ENCODE results near the gene SLU7.

DNA sequence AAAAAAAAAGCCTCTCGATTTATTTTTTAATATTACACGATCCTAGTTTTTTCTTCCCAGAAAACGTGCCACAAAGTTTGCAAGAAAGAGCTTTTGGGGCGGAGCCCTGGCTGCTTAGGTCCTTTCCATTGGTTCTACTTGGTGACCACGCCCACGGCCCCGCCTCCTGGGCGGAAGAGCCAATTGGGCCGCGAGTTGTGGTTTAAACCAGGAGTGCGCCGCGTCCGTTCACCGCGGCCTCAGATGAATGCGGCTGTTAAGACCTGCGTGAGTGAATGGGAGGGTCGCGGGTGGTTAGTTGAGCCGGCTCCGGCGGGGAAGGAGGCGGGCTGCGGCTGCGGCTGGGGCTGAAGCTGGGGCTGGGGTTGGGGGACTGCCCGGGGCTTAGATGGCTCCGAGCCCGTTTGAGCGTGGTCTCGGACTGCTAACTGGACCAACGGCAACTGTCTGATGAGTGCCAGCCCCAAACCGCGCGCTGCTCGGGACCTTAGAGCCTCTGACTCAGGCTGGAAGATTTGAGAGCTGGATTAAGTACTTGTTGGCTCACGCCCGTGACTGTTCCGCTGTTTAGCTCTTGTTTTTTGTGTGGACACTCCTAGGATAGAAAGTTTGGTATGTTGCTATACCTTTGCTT is 2.9 kb upstream of the SLU7 start, which contains the start of gene PTTG1:
- TF ChIP-seq NR2C2 (CRISPR knock-in tag; IDR thresholded peaks at IDR 0.05), result no peak
- TF ChIP-seq NR2C2 (tag; IDR thresholded peaks at IDR 0.05), result no peak
- TF ChIP-seq NBN (IDR thresholded peaks at IDR 0.05; ENCODE audit: low read depth), result peak; percentile 64
- TF ChIP-seq, protein P1, sequence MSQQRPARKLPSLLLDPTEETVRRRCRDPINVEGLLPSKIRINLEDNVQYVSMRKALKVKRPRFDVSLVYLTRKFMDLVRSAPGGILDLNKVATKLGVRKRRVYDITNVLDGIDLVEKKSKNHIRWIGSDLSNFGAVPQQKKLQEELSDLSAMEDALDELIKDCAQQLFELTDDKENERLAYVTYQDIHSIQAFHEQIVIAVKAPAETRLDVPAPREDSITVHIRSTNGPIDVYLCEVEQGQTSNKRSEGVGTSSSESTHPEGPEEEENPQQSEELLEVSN (IDR thresholded peaks at IDR 0.05; ENCODE audit: borderline replicate concordance in 1 of 2, extremely low read depth in 1 of 2, insufficient read depth in 1 of 2, insufficient read length in 1 of 2, low read depth in 1 of 2, low read length in 1 of 2, poor library complexity in 1 of 2, severe bottlenecking in 1 of 2), result peak in 1 of 2 experiments; percentile 62
- TF ChIP-seq, protein P2, sequence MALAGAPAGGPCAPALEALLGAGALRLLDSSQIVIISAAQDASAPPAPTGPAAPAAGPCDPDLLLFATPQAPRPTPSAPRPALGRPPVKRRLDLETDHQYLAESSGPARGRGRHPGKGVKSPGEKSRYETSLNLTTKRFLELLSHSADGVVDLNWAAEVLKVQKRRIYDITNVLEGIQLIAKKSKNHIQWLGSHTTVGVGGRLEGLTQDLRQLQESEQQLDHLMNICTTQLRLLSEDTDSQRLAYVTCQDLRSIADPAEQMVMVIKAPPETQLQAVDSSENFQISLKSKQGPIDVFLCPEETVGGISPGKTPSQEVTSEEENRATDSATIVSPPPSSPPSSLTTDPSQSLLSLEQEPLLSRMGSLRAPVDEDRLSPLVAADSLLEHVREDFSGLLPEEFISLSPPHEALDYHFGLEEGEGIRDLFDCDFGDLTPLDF (CRISPR knock-in tag; IDR thresholded peaks at IDR 0.05), result peak; percentile 72; the same call in 1 of the 2 replicates
- no peak for TF ChIP-seq ZNF282 (CRISPR knock-in tag; IDR thresholded peaks at IDR 0.05)
- TF ChIP-seq, protein P3, sequence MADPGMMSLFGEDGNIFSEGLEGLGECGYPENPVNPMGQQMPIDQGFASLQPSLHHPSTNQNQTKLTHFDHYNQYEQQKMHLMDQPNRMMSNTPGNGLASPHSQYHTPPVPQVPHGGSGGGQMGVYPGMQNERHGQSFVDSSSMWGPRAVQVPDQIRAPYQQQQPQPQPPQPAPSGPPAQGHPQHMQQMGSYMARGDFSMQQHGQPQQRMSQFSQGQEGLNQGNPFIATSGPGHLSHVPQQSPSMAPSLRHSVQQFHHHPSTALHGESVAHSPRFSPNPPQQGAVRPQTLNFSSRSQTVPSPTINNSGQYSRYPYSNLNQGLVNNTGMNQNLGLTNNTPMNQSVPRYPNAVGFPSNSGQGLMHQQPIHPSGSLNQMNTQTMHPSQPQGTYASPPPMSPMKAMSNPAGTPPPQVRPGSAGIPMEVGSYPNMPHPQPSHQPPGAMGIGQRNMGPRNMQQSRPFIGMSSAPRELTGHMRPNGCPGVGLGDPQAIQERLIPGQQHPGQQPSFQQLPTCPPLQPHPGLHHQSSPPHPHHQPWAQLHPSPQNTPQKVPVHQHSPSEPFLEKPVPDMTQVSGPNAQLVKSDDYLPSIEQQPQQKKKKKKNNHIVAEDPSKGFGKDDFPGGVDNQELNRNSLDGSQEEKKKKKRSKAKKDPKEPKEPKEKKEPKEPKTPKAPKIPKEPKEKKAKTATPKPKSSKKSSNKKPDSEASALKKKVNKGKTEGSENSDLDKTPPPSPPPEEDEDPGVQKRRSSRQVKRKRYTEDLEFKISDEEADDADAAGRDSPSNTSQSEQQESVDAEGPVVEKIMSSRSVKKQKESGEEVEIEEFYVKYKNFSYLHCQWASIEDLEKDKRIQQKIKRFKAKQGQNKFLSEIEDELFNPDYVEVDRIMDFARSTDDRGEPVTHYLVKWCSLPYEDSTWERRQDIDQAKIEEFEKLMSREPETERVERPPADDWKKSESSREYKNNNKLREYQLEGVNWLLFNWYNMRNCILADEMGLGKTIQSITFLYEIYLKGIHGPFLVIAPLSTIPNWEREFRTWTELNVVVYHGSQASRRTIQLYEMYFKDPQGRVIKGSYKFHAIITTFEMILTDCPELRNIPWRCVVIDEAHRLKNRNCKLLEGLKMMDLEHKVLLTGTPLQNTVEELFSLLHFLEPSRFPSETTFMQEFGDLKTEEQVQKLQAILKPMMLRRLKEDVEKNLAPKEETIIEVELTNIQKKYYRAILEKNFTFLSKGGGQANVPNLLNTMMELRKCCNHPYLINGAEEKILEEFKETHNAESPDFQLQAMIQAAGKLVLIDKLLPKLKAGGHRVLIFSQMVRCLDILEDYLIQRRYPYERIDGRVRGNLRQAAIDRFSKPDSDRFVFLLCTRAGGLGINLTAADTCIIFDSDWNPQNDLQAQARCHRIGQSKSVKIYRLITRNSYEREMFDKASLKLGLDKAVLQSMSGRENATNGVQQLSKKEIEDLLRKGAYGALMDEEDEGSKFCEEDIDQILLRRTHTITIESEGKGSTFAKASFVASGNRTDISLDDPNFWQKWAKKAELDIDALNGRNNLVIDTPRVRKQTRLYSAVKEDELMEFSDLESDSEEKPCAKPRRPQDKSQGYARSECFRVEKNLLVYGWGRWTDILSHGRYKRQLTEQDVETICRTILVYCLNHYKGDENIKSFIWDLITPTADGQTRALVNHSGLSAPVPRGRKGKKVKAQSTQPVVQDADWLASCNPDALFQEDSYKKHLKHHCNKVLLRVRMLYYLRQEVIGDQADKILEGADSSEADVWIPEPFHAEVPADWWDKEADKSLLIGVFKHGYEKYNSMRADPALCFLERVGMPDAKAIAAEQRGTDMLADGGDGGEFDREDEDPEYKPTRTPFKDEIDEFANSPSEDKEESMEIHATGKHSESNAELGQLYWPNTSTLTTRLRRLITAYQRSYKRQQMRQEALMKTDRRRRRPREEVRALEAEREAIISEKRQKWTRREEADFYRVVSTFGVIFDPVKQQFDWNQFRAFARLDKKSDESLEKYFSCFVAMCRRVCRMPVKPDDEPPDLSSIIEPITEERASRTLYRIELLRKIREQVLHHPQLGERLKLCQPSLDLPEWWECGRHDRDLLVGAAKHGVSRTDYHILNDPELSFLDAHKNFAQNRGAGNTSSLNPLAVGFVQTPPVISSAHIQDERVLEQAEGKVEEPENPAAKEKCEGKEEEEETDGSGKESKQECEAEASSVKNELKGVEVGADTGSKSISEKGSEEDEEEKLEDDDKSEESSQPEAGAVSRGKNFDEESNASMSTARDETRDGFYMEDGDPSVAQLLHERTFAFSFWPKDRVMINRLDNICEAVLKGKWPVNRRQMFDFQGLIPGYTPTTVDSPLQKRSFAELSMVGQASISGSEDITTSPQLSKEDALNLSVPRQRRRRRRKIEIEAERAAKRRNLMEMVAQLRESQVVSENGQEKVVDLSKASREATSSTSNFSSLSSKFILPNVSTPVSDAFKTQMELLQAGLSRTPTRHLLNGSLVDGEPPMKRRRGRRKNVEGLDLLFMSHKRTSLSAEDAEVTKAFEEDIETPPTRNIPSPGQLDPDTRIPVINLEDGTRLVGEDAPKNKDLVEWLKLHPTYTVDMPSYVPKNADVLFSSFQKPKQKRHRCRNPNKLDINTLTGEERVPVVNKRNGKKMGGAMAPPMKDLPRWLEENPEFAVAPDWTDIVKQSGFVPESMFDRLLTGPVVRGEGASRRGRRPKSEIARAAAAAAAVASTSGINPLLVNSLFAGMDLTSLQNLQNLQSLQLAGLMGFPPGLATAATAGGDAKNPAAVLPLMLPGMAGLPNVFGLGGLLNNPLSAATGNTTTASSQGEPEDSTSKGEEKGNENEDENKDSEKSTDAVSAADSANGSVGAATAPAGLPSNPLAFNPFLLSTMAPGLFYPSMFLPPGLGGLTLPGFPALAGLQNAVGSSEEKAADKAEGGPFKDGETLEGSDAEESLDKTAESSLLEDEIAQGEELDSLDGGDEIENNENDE (IDR thresholded peaks at IDR 0.05; ENCODE audit: low read depth, low read length), result no peak
- TF ChIP-seq, protein P4, sequence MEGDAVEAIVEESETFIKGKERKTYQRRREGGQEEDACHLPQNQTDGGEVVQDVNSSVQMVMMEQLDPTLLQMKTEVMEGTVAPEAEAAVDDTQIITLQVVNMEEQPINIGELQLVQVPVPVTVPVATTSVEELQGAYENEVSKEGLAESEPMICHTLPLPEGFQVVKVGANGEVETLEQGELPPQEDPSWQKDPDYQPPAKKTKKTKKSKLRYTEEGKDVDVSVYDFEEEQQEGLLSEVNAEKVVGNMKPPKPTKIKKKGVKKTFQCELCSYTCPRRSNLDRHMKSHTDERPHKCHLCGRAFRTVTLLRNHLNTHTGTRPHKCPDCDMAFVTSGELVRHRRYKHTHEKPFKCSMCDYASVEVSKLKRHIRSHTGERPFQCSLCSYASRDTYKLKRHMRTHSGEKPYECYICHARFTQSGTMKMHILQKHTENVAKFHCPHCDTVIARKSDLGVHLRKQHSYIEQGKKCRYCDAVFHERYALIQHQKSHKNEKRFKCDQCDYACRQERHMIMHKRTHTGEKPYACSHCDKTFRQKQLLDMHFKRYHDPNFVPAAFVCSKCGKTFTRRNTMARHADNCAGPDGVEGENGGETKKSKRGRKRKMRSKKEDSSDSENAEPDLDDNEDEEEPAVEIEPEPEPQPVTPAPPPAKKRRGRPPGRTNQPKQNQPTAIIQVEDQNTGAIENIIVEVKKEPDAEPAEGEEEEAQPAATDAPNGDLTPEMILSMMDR (IDR thresholded peaks at IDR 0.05 in 2 of 3, conservative IDR thresholded peaks at IDR 0.05 in 1 of 3; ENCODE audit: insufficient read depth in 2 of 3, low read depth in 1 of 3, low read length in 3 of 3), result no peak
- TF ChIP-seq, protein P5, sequence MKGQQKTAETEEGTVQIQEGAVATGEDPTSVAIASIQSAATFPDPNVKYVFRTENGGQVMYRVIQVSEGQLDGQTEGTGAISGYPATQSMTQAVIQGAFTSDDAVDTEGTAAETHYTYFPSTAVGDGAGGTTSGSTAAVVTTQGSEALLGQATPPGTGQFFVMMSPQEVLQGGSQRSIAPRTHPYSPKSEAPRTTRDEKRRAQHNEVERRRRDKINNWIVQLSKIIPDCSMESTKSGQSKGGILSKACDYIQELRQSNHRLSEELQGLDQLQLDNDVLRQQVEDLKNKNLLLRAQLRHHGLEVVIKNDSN (CRISPR knock-in tag; IDR thresholded peaks at IDR 0.05), result no peak
- no peak for TF ChIP-seq EZH2 (IDR thresholded peaks at IDR 0.05; ENCODE audit: borderline replicate concordance, low read depth, low read length)
- no peak for TF ChIP-seq SMARCB1 (IDR thresholded peaks at IDR 0.05; ENCODE audit: insufficient read length, low read depth)
- TF ChIP-seq NCOA1 (IDR thresholded peaks at IDR 0.05; ENCODE audit: low read depth), result no peak
- TF ChIP-seq ZNF23 (CRISPR knock-in tag; IDR thresholded peaks at IDR 0.05), result no peak
